Liver (tissue), 9 donors: Measurements from ENCODE around the gene CAMK1D. TPM values are rescaled to one million over a fixed set of nuclear protein-coding genes. Genes with fewer than 3 reads are reported as not detected.
A peak's percentile ranks its signal among the peaks of the same experiment; 100 is the strongest.

Experiments used
- DNase-seq: peaks from one replicate; pipeline ENCODE4 v3.0.0-alpha.2; 2017; ENCODE audit warnings: low spot score
- H3K27ac ChIP-seq, 2 donors: one replicate each; pipeline ENCODE4 v1.7.0; 2013; ENCODE audit warnings: inconsistent platforms in 2 of 2, low read length in 2 of 2, control low read depth in 1 of 2, low read depth in 1 of 2, mild to moderate bottlenecking in 1 of 2
- H3K27me3 ChIP-seq, 4 donors: one replicate each; pipeline versions ENCODE4 v1.6.1 to v1.7.0; 2013; ENCODE audit warnings: low read length in 3 of 4, inconsistent platforms in 1 of 4, mild to moderate bottlenecking in 1 of 4, moderate library complexity in 1 of 4; ENCODE audit not compliant: control insufficient read depth in 4 of 4, insufficient read depth in 4 of 4
- H3K36me3 ChIP-seq, 4 donors: one replicate each; pipeline versions ENCODE4 v1.6.1 to v1.7.0; 2013; ENCODE audit warnings: low read length in 3 of 4, mild to moderate bottlenecking in 3 of 4, low read depth in 1 of 4, moderate library complexity in 1 of 4; ENCODE audit not compliant: control insufficient read depth in 4 of 4, insufficient read depth in 3 of 4
- H3K4me1 ChIP-seq, 4 donors: one replicate each; pipeline versions ENCODE4 v1.6.1 to v1.7.0; 2013; ENCODE audit warnings: low read length in 3 of 4, mild to moderate bottlenecking in 3 of 4, moderate library complexity in 1 of 4; ENCODE audit not compliant: control insufficient read depth in 4 of 4, insufficient read depth in 4 of 4
- H3K4me3 ChIP-seq, 3 donors: one replicate each; pipeline versions ENCODE4 v1.6.1 to v1.7.0; 2013; ENCODE audit warnings: low read length in 3 of 3, control low read depth in 1 of 3, low read depth in 1 of 3, mild to moderate bottlenecking in 1 of 3
- H3K9ac ChIP-seq, 2 donors: one replicate each; pipeline ENCODE4 v1.7.0; 2013; ENCODE audit warnings: low read length in 2 of 2, mild to moderate bottlenecking in 2 of 2, moderate library complexity in 2 of 2, control low read depth in 1 of 2, low read depth in 1 of 2
- H3K9me3 ChIP-seq, 4 donors: one replicate each; pipeline versions ENCODE4 v1.6.1 to v1.7.0; 2013; ENCODE audit warnings: low read length in 3 of 4; ENCODE audit not compliant: control insufficient read depth in 4 of 4
- ATF3 ChIP-seq: IDR thresholded peaks from 2 replicates; pipeline ENCODE4 v1.6.1; 2016; ENCODE audit warnings: antibody characterized with exemption
- CTCF ChIP-seq: fragments of 150-350 bp; IDR thresholded peaks from 2 replicates; pipeline ENCODE4 v1.5.1; 2017; ENCODE audit warnings: improper control_type of control experiment, low read depth, low read length; ENCODE audit not compliant: missing input control
- FOXA1 ChIP-seq: IDR thresholded peaks from 2 replicates; pipeline ENCODE4 v1.6.1; 2016; ENCODE audit warnings: antibody characterized with exemption
- FOXA2 ChIP-seq: IDR thresholded peaks from 2 replicates; pipeline ENCODE4 v1.6.1; 2016; ENCODE audit warnings: antibody characterized with exemption
- GABPA ChIP-seq, 2 donors: IDR thresholded peaks in 1 of 2; conservative IDR thresholded peaks in 1 of 2; 2 replicates each; pipeline ENCODE4 v1.6.1; 2016; ENCODE audit warnings: antibody characterized with exemption in 2 of 2, mild to moderate bottlenecking in 1 of 2, moderate library complexity in 1 of 2
- HNF4A ChIP-seq, 2 donors: conservative IDR thresholded peaks; 2 replicates each; pipeline ENCODE4 v1.6.1; 2016; ENCODE audit warnings: antibody characterized with exemption in 2 of 2, mild to moderate bottlenecking in 2 of 2
- JUND ChIP-seq, 2 donors: IDR thresholded peaks; 2 replicates each; pipeline ENCODE4 v1.6.1; 2016; ENCODE audit warnings: antibody characterized with exemption in 2 of 2
- MAX ChIP-seq: IDR thresholded peaks from 2 replicates; pipeline ENCODE4 v1.6.1; 2016; ENCODE audit warnings: antibody characterized with exemption
- NR2F2 ChIP-seq: IDR thresholded peaks from 2 replicates; pipeline ENCODE4 v1.6.1; 2016; ENCODE audit warnings: antibody characterized with exemption
- RAD21 ChIP-seq, 2 donors: IDR thresholded peaks; 2 replicates each; pipeline ENCODE4 v1.6.1; 2016; ENCODE audit warnings: antibody characterized with exemption in 2 of 2, mild to moderate bottlenecking in 2 of 2
- REST ChIP-seq: IDR thresholded peaks from 2 replicates; pipeline ENCODE4 v1.6.1; 2016; ENCODE audit warnings: antibody characterized with exemption, mild to moderate bottlenecking
- RXRA ChIP-seq, 2 donors: IDR thresholded peaks; 2 replicates each; pipeline ENCODE4 v1.6.1; 2017 to 2018; ENCODE audit warnings: antibody characterized with exemption in 2 of 2, mild to moderate bottlenecking in 1 of 2
- SP1 ChIP-seq: IDR thresholded peaks from 2 replicates; pipeline ENCODE4 v1.6.1; 2018; ENCODE audit warnings: antibody characterized with exemption, mild to moderate bottlenecking
- TAF1 ChIP-seq: conservative IDR thresholded peaks from 2 replicates; pipeline ENCODE4 v1.6.1; 2016; ENCODE audit warnings: antibody characterized with exemption, mild to moderate bottlenecking
- YY1 ChIP-seq: IDR thresholded peaks from 2 replicates; pipeline ENCODE4 v1.6.1; 2016; ENCODE audit warnings: antibody characterized with exemption, mild to moderate bottlenecking
- ZBTB33 ChIP-seq: IDR thresholded peaks from 2 replicates; pipeline ENCODE4 v1.6.1; 2016; ENCODE audit warnings: antibody characterized with exemption
- WGBS: extraction: QIAGEN DNeasy Blood & Tissue Kit; methylation state at CpG from one replicate; pipeline ENCODE4 v1.1.7; 2013; 5-methylcytosine and 5-hydroxymethylcytosine counted together
- polyA plus RNA-seq, 2 donors: library from polyadenylated mRNA; stranded (reverse) in 1 of 2; unstranded in 1 of 2; fragments of 200-250 nt in 1 of 2; fragments of >200 nt in 1 of 2; fragmentation: Nextera tagmentation in 1 of 2; extraction: Ambion mirVana in 1 of 2; gene quantifications; one replicate each; pipeline versions ENCODE4 v1.2.1 to v1.2.3, GENCODE V29; 2013 to 2015
- total RNA-seq, 2 donors: library from RNA; depleted of rRNA; stranded (reverse); fragments of >200 nt; gene quantifications; one replicate each; pipeline ENCODE4 v1.2.3, GENCODE V29; 2014
- donor health status: healthy.
- donor health status: healthy.
- donor health status: healthy.
- donor health status: healthy.
- donor health status: healthy.

CAMK1D gene
- total and polyA plus RNA-seq, 4 donors, result 2.7 to 10.1 (median 4.2) TPM

- Histone ChIP-seq H3K27me3 (no peaks in the 10 kb centered on the region), H3K36me3 (no peaks in the 10 kb centered on the region), H3K9me3 (peaks cover 0 to 1% (median 0%) of the 10 kb centered on the region in 4 donors), H3K4me3 (no peak overlapping the region), H3K4me1 (peaks cover 9 to 25% (median 19%) of the 10 kb centered on the region in 4 donors), H3K27ac (peak overlapping the region; percentile 67 to 92), H3K9ac (peak overlapping the region in 1 of 2 donors; percentile 25)
- DNase-seq, result no peak
- WGBS, result 49% methylated on average over 3 of the region's 3 CpGs
- TF ChIP-seq RAD21 (IDR thresholded peaks at IDR 0.05) (peak in 1 of 2 donors; percentile 24), NR2F2 (peak; percentile 28), FOXA2 (peak; percentile 20), FOXA1 (no peak), ZBTB33 (no peak), GABPA (IDR thresholded peaks at IDR 0.05 in 1 of 2, conservative IDR thresholded peaks at IDR 0.05 in 1 of 2) (no peak), RXRA (IDR thresholded peaks at IDR 0.05) (peak; percentile 64 to 69), TAF1 (no peak), HNF4A (conservative IDR thresholded peaks at IDR 0.05) (peak; percentile 35 to 48), SP1 (peak; percentile 52), YY1 (no peak)
Observed at GRCh38 chr10:12700557-12700874, 351.2 kb downstream of the CAMK1D start.

- WGBS, result 72% methylated on average over 6 of the region's 6 CpGs
- no peak for TF ChIP-seq CTCF
- no peak for TF ChIP-seq RXRA (IDR thresholded peaks at IDR 0.05)
- no peak for TF ChIP-seq YY1
- no peak for TF ChIP-seq TAF1
- no peak for TF ChIP-seq GABPA (IDR thresholded peaks at IDR 0.05 in 1 of 2, conservative IDR thresholded peaks at IDR 0.05 in 1 of 2)
- TF ChIP-seq NR2F2, result no peak
- no peak for TF ChIP-seq HNF4A (conservative IDR thresholded peaks at IDR 0.05)
- TF ChIP-seq REST, result no peak
- TF ChIP-seq MAX, result no peak
- no peak for TF ChIP-seq FOXA2
- TF ChIP-seq ZBTB33, result no peak
- no peak for TF ChIP-seq SP1
- TF ChIP-seq JUND (IDR thresholded peaks at IDR 0.05), result no peak
- no peak for TF ChIP-seq RAD21 (IDR thresholded peaks at IDR 0.05)
- TF ChIP-seq ATF3, result no peak
- no peak for TF ChIP-seq FOXA1
- H3K27ac ChIP-seq, result no peak overlapping the region
- H3K36me3 ChIP-seq, result no peaks in the 10 kb centered on the region
- no peak overlapping the region for H3K9ac ChIP-seq
- no peak overlapping the region for H3K4me3 ChIP-seq
- peaks cover 9 to 28% (median 19%) of the 10 kb centered on the region in 4 donors for H3K4me1 ChIP-seq
- no peaks in the 10 kb centered on the region for H3K27me3 ChIP-seq
- peaks cover 0 to 1% (median 0%) of the 10 kb centered on the region in 4 donors for H3K9me3 ChIP-seq
- DNase-seq, result no peak
Observed at GRCh38 chr10:12701696-12702095, 352.3 kb downstream of the CAMK1D start.
